T-helper 17 cell (primary cell): ENCODE results near the gene XYLT1. TPM values are rescaled to one million over a fixed set of nuclear protein-coding genes. Genes with fewer than 3 reads are reported as not detected.

Experiments used
- ATAC-seq: fragments of 150-1000 bp; cut with Tn5 transposase; 2 replicates; pipeline ENCODE4 v1.10.0; 2021; ENCODE audit warnings: mild to moderate bottlenecking, moderate library complexity
- DNase-seq, 3 donors: peaks; one replicate each; pipeline versions ENCODE4 v3.0.0 to v3.0.0-alpha.2; 2020 to 2021
- H3K9me3 ChIP-seq: one replicate; pipeline ENCODE4 v1.7.0; 2013; ENCODE audit warnings: low read length, mild to moderate bottlenecking; ENCODE audit not compliant: control insufficient read depth, poor library complexity, severe bottlenecking
- H3K27ac Mint-ChIP-seq: one replicate; pipeline ENCODE4 v1.8.0; 2022; ENCODE audit warnings: mild to moderate bottlenecking, moderate library complexity, mixed read lengths
- H3K27me3 Mint-ChIP-seq: one replicate; pipeline ENCODE4 v1.8.0; 2022; ENCODE audit warnings: mixed read lengths
- H3K36me3 Mint-ChIP-seq: one replicate; pipeline ENCODE4 v1.8.0; 2022; ENCODE audit warnings: low read depth, mixed read lengths
- H3K4me1 Mint-ChIP-seq: one replicate; pipeline ENCODE4 v1.8.0; 2022; ENCODE audit warnings: mild to moderate bottlenecking, mixed read lengths
- H3K4me3 Mint-ChIP-seq: one replicate; pipeline ENCODE4 v1.8.0; 2022; ENCODE audit warnings: mild to moderate bottlenecking, moderate library complexity, mixed read lengths
- total RNA-seq, 4 donors: library from RNA in 2 of 4; stranded (reverse) in 2 of 4; gene quantifications; one replicate each; pipeline ENCODE4 v1.2.3 and lab custom pipeline; 2022 to 2026

Gene XYLT1
- total RNA-seq, 2 donors from 2014 or later = 33.8 to 57.3 TPM

DNA sequence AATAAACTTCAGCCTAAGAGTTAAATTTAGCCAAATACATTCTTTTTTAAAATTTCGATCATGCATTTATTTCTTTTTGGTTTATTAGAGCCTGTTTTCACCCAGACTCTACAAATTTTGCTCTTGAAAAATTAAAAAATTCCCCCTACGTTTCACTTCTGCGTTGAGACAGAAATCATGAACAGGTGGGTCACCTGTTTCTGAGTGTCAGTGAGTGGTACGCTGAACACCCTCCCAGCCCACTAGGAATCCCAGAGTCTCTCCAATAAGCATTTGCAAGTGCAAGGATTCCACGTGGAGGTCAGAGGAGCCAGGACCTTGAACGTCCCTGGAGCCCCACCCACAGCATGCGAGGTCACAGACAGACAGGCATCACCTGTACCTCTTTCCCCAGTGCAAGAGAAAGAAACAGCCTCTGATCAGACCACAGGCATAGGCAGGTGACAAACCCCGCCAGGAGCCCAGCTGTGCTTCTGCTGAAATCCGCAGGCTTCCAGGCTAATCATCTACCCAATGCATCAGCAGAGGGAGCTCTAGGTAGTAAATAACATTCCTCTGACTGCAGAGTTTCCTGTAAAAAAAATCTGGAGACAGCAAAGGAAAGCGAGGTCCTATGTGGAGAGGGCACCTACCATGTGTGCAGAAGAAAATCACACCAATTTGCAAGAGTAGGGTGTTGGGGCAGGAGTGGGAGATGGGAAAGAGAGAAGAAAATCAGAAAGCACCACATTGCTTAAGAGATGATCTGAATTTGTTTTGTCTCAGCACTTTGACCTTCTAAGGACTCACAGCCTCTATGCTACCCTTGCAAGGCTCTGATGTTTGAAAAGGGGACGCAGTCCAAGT, 5.9 kb upstream of the XYLT1 start:
- Mint-ChIP-seq H3K4me1 (peaks cover 26% of the 10 kb centered on the region), H3K36me3 (peaks cover 7% of the 10 kb centered on the region), H3K27ac (no peak overlapping the region), H3K27me3 (peaks cover 22% of the 10 kb centered on the region), H3K4me3 (no peak overlapping the region)
- ATAC-seq = peak; percentile 87
- H3K9me3 ChIP-seq = no peaks in the 10 kb centered on the region
- DNase-seq = peak in 1 of 3 donors; percentile 19

DNA sequence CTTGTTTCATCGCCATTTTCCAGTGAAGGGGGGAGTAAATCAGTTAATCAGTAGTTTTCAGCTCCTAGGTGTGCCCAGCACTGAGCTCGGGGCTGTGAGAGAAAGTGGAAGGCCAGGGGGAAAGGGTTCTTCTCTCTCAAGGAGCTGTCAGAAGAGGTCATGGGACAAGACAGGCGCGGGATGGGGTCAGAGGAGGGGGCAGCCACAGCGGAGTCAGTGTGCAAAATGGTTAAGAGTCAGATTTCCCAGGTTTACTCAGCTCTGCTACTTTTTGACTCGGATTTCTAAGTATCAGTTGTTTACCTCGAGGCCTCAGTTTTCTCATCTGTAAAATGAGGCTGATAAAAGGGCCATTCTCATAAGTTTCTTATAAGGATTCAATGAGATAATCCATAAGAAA, 4.3 kb upstream of the XYLT1 start:
- Mint-ChIP-seq H3K4me1 (peaks cover 28% of the 10 kb centered on the region), H3K36me3 (no peaks in the 10 kb centered on the region), H3K4me3 (no peak overlapping the region), H3K27me3 (peaks cover 16% of the 10 kb centered on the region), H3K27ac (peak overlapping the region; percentile 69)
- H3K9me3 ChIP-seq = no peaks in the 10 kb centered on the region
- ATAC-seq (no peak), DNase-seq (no peak)

DNA sequence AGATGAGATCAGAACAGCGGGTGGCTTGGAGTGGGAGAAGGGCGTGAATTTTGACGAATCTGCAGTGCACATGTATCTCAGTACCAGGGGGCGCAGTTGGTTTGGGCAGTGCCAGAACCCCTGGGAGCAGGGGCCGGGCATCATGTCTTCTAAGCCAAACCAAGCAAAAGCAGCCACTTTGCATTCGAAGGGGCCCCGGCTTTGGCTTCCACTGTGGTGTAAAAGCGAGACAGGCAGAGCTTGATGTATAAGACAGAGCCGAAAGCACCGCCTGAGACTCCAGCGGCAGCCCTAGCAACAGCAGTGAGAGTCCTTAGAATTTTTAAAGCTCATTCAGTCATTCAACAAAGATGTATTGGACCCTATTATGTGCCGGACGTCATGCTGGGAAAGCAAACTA, 3.8 kb upstream of the XYLT1 start:
- peaks cover 31% of the 10 kb centered on the region for H3K4me1 Mint-ChIP-seq
- H3K36me3 Mint-ChIP-seq = peaks cover 2% of the 10 kb centered on the region
- no peak for DNase-seq
- no peak for ATAC-seq
- H3K27ac Mint-ChIP-seq = peak overlapping the region; percentile 69
- peak overlapping the region; percentile 36 for H3K4me3 Mint-ChIP-seq
- peaks cover 12% of the 10 kb centered on the region for H3K27me3 Mint-ChIP-seq
- H3K9me3 ChIP-seq = no peaks in the 10 kb centered on the region

DNA sequence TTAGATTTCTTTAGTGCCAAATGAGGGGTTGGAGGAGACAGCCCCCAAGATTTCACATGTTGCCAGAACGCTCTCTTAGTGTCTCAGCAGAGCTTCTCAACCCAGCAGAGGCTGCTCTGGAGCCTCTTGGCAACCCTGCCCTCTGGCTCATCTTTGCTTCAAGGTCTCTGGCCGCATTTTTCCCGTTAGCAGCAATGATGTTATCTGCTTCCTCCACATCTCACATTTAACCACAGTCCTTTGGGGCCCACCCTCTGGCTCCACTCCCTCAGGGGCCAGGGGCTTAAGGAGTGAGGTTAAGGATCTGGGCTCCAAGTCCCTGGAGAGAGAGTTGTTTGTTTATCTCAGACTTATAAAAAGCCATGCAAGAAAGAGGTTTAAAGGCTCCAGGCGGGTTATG, 3.3 kb upstream of the XYLT1 start:
- Mint-ChIP-seq H3K27ac (peak overlapping the region; percentile 69), H3K36me3 (peaks cover 3% of the 10 kb centered on the region), H3K4me1 (peaks cover 36% of the 10 kb centered on the region), H3K27me3 (peaks cover 6% of the 10 kb centered on the region), H3K4me3 (peak overlapping the region; percentile 36)
- DNase-seq (no peak), ATAC-seq (no peak)
- no peaks in the 10 kb centered on the region for H3K9me3 ChIP-seq

DNA sequence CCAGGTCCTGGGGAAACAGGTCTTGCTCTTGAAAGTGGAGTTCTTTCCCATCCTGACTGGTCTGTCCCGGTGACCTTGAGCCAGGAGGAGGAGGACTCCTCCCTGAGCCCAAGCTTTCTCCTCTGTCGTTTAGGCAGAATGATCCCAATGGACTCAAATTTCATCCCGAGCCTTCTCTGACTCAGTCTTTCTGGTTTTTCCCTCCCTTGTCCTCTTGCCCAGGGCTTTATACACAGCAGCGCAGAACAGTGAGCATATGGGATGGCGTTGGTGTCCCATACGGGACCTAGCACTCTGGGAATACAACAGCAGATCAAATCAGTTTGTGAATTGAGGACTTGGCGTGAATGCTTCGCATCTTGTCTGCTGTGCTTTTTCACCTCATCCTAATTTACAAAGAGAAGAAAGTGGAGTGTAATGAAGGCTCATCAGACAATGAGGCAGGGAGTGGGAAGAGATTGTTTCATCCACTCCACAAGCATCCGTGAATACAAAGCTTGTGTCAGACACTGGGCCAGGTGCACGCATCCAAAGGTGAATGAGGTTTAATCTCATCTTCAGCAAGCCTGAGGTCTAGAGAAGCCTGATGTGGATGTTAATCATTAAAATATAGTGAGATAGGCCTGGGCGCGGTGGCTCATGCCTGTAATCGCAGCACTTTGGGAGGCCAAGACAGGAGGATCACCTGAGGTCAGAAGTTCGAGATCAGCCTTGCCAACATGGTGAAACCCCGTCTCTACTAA, 1.1 kb upstream of the XYLT1 start:
- Mint-ChIP-seq H3K27me3 (no peaks in the 10 kb centered on the region), H3K4me1 (peaks cover 56% of the 10 kb centered on the region), H3K4me3 (peak overlapping the region; percentile 81), H3K27ac (peak overlapping the region; percentile 90), H3K36me3 (peaks cover 3% of the 10 kb centered on the region)
- DNase-seq (no peak), ATAC-seq (no peak)
- H3K9me3 ChIP-seq = no peaks in the 10 kb centered on the region

DNA sequence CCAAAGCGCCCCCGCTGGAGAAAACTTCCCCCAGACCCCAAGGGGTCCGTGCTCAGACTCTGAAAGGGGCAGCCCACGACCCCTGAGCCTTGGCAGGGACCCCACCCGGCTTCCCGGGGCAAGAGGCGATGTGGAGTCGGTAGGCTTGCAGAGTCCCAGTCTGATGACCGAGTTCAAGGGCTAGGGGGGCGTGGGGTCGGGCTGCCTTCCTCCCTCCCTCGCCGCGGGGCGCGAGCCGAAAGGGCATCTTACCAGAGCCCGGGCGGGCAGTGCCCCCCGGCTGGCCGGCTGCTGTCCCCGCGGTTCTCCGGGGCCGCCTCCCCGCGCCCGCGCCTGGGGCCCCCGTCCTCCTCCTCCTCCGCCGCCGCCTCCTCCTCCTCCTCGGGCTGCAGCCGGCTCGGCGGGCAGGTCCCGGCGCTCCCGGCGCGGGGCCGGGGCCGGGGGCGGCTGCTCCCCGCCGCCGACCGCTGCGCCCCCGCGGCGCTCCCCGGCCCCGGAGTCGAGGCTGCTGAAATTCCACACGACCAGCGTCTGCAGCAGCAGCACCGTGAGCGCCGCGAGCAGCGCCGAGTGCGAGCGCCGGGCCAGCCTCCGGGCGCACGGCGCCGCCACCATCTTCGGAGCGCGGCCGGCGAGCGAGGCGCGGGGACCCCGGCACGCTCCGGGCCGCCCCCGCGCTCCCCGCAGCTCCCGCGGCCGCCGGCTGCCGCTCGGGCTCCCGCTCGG, 415 bp downstream of the XYLT1 start:
- DNase-seq = peak in 1 of 3 donors; percentile 13
- Mint-ChIP-seq H3K27me3 (no peaks in the 10 kb centered on the region), H3K4me3 (peak overlapping the region; percentile 99), H3K36me3 (peaks cover 5% of the 10 kb centered on the region), H3K4me1 (peaks cover 60% of the 10 kb centered on the region), H3K27ac (peak overlapping the region; percentile 98)
- ATAC-seq = peak; percentile 49
- H3K9me3 ChIP-seq = no peaks in the 10 kb centered on the region

DNA sequence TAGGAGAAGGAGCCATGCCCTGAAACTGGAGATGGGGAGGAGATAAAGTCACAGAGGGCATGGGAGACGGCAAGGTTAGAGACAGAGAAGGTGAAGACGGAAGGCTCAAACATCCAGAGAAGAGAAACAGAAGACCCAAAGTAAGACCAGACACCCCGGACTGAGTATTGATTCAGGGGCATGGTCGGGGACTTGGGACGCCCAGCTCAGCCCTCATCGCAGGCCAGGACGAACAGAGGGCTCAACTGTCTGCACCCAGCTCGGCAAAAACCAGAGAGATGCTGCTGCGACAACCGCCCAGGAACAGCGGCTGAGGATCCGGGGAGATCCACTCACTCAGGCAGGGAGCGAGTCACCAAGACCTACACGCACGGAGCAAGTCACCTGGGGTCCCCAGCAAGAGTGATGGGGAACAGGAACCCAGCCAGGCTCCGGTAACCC, 999 bp downstream of the XYLT1 start:
- H3K4me1 Mint-ChIP-seq = peaks cover 57% of the 10 kb centered on the region
- no peaks in the 10 kb centered on the region for H3K9me3 ChIP-seq
- peaks cover 5% of the 10 kb centered on the region for H3K36me3 Mint-ChIP-seq
- H3K4me3 Mint-ChIP-seq = peak overlapping the region; percentile 99
- DNase-seq = peak in 1 of 3 donors; percentile 28
- peak; percentile 57 for ATAC-seq
- H3K27me3 Mint-ChIP-seq = no peaks in the 10 kb centered on the region
- peak overlapping the region; percentile 98 for H3K27ac Mint-ChIP-seq

DNA sequence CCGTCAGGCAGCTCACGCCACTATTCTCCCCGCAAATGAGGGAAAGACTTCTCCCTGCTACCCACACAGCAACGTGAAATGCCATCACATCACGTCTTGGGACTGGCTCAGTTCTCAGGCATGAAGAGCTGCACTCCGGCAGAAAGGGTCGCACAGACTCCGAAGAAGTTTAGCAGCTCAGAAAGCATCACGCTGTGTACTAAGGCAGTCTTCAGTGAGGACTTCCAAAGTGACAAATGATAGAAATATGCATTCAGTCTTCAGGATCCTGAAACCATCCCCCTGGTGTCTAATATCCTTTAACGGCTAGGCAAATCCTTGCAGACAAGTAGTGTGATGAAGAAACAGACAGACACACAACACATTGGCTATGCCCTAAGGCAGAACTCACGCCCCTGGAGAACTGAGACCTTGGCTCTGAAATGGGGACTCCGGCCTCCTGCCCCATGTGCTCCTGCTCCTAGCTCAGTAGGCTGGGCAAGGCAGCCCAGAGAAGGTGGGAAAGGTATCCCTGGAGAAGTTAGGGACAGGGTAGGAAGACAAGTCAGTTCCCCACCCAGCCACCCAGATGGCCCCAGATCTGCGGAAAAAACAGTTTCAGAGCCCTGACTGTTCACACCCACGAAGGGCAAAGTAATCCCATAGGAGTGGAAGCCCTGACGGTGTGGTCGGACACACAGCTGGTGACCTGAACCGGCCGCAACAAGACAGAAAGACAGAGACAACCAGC, 1.6 kb downstream of the XYLT1 start:
- H3K36me3 Mint-ChIP-seq = peaks cover 5% of the 10 kb centered on the region
- no peak for DNase-seq
- no peak for ATAC-seq
- no peaks in the 10 kb centered on the region for H3K9me3 ChIP-seq
- H3K27me3 Mint-ChIP-seq = no peaks in the 10 kb centered on the region
- H3K4me3 Mint-ChIP-seq = peak overlapping the region; percentile 99
- peaks cover 53% of the 10 kb centered on the region for H3K4me1 Mint-ChIP-seq
- H3K27ac Mint-ChIP-seq = peak overlapping the region; percentile 98

DNA sequence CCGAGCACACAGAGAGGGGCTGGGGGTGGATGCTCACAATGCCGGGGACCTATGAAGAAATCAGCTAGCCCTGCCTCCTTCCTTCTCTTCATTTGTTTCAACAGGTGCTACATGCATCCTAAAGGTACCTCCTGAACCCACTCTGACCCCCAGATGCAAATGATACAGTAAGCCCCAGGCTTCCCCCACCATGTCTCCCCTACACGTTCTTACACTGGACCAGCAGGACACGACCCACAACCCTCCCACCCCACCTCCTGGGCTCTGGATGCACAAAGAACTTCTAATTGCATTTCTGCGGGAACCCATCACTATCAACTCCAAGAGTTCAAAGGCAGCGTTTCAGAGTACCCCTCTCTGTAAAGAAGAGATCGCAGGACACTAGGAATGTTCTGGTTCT, 2.1 kb downstream of the XYLT1 start:
- ATAC-seq = no peak
- no peaks in the 10 kb centered on the region for H3K9me3 ChIP-seq
- no peak for DNase-seq
- peak overlapping the region; percentile 98 for H3K27ac Mint-ChIP-seq
- H3K4me1 Mint-ChIP-seq = peaks cover 53% of the 10 kb centered on the region
- no peaks in the 10 kb centered on the region for H3K27me3 Mint-ChIP-seq
- peak overlapping the region; percentile 99 for H3K4me3 Mint-ChIP-seq
- peaks cover 5% of the 10 kb centered on the region for H3K36me3 Mint-ChIP-seq

DNA sequence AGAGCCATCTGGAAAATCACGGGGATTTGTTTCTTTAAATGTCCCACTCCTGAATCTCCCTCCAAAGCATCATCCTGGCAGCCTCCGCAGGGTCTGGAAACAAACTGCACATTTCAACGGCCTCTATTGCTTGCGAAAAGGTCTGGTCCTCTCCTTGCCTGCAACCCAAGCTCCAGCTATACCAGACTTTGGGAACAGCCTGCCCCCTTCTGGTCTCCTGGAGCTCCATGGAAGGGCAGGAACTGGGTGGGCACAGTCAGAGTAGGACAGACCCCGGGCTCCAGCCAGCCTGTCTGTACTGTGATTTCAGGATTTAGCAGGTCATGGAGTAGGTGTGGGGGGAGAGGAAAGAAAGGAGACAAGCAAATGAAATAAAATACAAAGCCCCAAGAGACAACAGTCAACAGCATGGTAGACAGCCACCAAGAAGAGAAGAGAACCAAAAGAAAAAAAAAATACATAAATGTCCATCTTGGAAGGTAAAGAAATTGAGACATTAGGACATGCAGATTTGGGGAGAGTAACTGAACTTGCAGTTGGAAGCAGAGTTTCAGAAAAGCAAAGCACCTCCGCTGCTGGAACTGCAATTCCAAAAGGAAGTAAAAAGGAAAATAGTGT, 2.7 kb downstream of the XYLT1 start:
- H3K4me1 Mint-ChIP-seq = peaks cover 56% of the 10 kb centered on the region

DNA sequence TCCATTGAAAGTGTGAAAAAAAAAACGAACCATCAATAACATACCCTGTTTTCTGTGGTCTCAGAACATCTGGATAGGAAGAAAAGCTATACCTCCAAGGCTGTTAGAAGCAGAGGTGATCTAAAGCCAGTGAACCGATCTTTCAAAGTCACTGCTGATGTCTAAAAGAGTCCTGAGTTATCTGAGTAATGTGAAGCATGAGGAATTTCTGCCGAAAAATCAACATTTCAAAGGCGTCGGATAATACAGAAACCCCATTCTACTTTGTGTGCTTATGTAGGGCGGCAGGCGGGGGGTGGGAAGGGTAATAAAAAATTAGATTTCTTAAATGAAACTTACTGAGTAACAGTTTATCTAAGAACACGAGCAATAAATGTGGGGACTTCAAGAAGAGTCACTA, 3.9 kb downstream of the XYLT1 start:
- DNase-seq (no peak), ATAC-seq (no peak)
- H3K9me3 ChIP-seq = no peaks in the 10 kb centered on the region
- no peak overlapping the region for H3K27ac Mint-ChIP-seq
- H3K36me3 Mint-ChIP-seq = peaks cover 6% of the 10 kb centered on the region
- H3K4me1 Mint-ChIP-seq = peaks cover 65% of the 10 kb centered on the region
- peak overlapping the region; percentile 25 for H3K4me3 Mint-ChIP-seq
- no peaks in the 10 kb centered on the region for H3K27me3 Mint-ChIP-seq

More for the DNA sequence above, 2.7 kb downstream of the XYLT1 start:
- peak overlapping the region; percentile 99 for H3K4me3 Mint-ChIP-seq
- no peaks in the 10 kb centered on the region for H3K27me3 Mint-ChIP-seq
- peak overlapping the region; percentile 98 for H3K27ac Mint-ChIP-seq
- H3K9me3 ChIP-seq = no peaks in the 10 kb centered on the region
- peak; percentile 27 for ATAC-seq
- peaks cover 5% of the 10 kb centered on the region for H3K36me3 Mint-ChIP-seq
- no peak for DNase-seq

DNA sequence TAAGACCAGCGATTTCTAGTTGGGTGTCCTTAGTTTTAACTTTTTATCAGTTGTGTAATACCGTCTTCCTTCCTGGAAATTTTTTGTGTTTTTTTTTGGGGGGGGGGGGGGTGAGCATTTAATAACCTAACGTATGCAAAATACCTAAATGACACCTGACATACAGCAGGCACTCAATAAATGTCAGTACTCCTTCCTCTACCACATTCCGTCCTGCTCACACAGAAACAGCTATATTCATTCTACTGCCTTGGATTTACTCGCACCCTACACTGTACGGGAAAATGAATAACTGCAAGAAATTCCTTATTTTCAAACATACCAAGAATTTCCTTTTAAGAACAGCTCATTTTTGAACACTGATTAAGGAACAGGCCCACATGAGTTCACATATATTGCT, 5.3 kb downstream of the XYLT1 start:
- peak overlapping the region; percentile 11 for H3K27ac Mint-ChIP-seq
- no peak overlapping the region for H3K4me3 Mint-ChIP-seq
- peaks cover 70% of the 10 kb centered on the region for H3K4me1 Mint-ChIP-seq
- ATAC-seq = no peak
- H3K27me3 Mint-ChIP-seq = no peaks in the 10 kb centered on the region
- peaks cover 8% of the 10 kb centered on the region for H3K36me3 Mint-ChIP-seq
- H3K9me3 ChIP-seq = no peaks in the 10 kb centered on the region
- DNase-seq = no peak
